ENCODE data around the gene HECW1. TPM values are rescaled to one million over a fixed set of nuclear protein-coding genes. Genes with fewer than 3 reads are reported as not detected.

The HECW1 gene
- polyA plus RNA-seq, 2 of the 4 experiments (the other 2 are of a cell fraction) = 11.3 TPM

- H3K27ac ChIP-seq = no peak overlapping the region
- ATAC-seq (no peak), FAIRE-seq (no peak), DNase-seq (ENCODE audit: low read depth in 1 of 2, low spot score in 1 of 2) (no peak)
- TF ChIP-seq FOSB (CRISPR knock-in tag; IDR thresholded peaks at IDR 0.05) (no peak), HEYL (CRISPR knock-in tag; IDR thresholded peaks at IDR 0.05) (no peak), CBX2 (IDR thresholded peaks at IDR 0.05; ENCODE audit: borderline replicate concordance, low read depth) (no peak), RAD21 (conservative IDR thresholded peaks at IDR 0.05 in 1 of 2, IDR thresholded peaks at IDR 0.05 in 1 of 2) (no peak), EHF (CRISPR knock-in tag; IDR thresholded peaks at IDR 0.05) (no peak), CTCF (IDR thresholded peaks at IDR 0.05) (no peak), ZFP36 (IDR thresholded peaks at IDR 0.05; ENCODE audit: borderline replicate concordance, partially characterized antibody) (no peak), EP300 (IDR thresholded peaks at IDR 0.05) (no peak), FOXS1 (CRISPR knock-in tag; IDR thresholded peaks at IDR 0.05) (no peak), CHD2 (IDR thresholded peaks at IDR 0.05; ENCODE audit: low read length, partially characterized antibody) (no peak)
- POLR2A ChIA-PET = no interaction called here
- H3K9me3 ChIP-seq = no peaks in the 10 kb centered on the region
- H3K4me1 ChIP-seq = no peaks in the 10 kb centered on the region
- WGBS (ENCODE audit: missing lambda C conversion rate) = 84% methylated on average over 9 of the region's 9 CpGs
- CTCF ChIA-PET = interaction anchor here (1.0 kb wide), 1 partner anchor 9 kb away, joined by 3 read pairs; no protein-coding TSS in a partner anchor
- H3K4me3 ChIP-seq = no peak overlapping the region
- H3K4me2 ChIP-seq = no peak overlapping the region
These were observed 419.3 kb downstream of the HECW1 start for GRCh38 chr7:43531700-43532099.

DNA sequence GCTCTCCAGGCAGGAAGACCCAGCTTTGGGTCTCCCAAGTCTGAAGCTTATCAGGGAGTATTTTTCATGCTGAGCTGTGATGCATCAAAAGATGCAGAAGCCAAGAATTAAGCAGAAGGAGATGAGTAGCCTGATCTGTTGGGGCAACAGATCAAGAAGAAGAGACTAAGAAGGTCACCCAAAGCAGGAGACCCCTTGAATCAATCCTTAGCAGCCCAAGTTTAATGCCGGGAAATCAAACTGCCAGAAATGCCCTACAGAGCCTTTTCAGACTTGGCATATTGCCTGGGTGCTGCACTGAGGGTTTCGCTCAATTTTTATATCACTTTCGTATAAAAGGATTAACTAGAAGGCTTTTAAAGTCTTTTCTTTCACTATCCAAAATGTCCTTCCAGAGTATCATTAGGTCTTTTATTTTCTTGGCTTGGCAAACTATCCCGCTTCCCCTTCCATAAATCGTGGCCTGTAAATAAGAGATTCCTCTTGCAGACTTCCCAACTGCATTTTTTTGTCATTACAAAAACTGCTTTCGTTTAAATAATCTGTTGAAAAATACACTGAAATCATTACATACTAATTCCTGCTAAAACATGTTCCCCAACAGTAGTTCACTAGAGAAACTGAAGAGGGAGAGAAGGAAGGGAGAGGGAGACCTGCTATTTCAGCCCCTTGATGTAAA, 421.5 kb downstream of the HECW1 start:
- FAIRE-seq (no peak), ATAC-seq (no peak), DNase-seq (ENCODE audit: low read depth in 1 of 2, low spot score in 1 of 2) (no peak)
- 84% methylated on average over 6 of the region's 6 CpGs for WGBS (ENCODE audit: missing lambda C conversion rate)
- CTCF ChIA-PET = interaction anchor here (0.6 kb wide), 1 partner anchor 16 kb away, joined by 3 read pairs; no protein-coding TSS in a partner anchor
- no peak for TF ChIP-seq HDAC2 (IDR thresholded peaks at IDR 0.05)
- POLR2A ChIA-PET = no interaction called here
- no peaks in the 10 kb centered on the region for H3K9me3 ChIP-seq
- no peak overlapping the region for H3K4me2 ChIP-seq
- H3K4me3 ChIP-seq = no peak overlapping the region
- no peak overlapping the region for H3K27ac ChIP-seq
- H3K4me1 ChIP-seq = no peaks in the 10 kb centered on the region

- no peaks in the 10 kb centered on the region for H3K9me3 ChIP-seq
- TF ChIP-seq, protein P1, sequence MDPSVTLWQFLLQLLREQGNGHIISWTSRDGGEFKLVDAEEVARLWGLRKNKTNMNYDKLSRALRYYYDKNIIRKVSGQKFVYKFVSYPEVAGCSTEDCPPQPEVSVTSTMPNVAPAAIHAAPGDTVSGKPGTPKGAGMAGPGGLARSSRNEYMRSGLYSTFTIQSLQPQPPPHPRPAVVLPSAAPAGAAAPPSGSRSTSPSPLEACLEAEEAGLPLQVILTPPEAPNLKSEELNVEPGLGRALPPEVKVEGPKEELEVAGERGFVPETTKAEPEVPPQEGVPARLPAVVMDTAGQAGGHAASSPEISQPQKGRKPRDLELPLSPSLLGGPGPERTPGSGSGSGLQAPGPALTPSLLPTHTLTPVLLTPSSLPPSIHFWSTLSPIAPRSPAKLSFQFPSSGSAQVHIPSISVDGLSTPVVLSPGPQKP (IDR thresholded peaks at IDR 0.05; ENCODE audit: low read depth, low read length) = no peak
- TF ChIP-seq RFX5 (IDR thresholded peaks at IDR 0.05) = no peak
- no peak for TF ChIP-seq HOXB13 (CRISPR knock-in tag; IDR thresholded peaks at IDR 0.05; ENCODE audit: low read depth)
- no peak for TF ChIP-seq TFCP2L1 (CRISPR knock-in tag; IDR thresholded peaks at IDR 0.05)
- TF ChIP-seq BCL3 (IDR thresholded peaks at IDR 0.05) = no peak
- TF ChIP-seq, protein P2, sequence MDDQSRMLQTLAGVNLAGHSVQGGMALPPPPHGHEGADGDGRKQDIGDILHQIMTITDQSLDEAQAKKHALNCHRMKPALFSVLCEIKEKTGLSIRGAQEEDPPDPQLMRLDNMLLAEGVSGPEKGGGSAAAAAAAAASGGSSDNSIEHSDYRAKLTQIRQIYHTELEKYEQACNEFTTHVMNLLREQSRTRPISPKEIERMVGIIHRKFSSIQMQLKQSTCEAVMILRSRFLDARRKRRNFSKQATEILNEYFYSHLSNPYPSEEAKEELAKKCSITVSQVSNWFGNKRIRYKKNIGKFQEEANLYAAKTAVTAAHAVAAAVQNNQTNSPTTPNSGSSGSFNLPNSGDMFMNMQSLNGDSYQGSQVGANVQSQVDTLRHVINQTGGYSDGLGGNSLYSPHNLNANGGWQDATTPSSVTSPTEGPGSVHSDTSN (IDR thresholded peaks at IDR 0.05) = no peak
- no peak for TF ChIP-seq RARB (CRISPR knock-in tag; IDR thresholded peaks at IDR 0.05)
- TF ChIP-seq ZSCAN20 (CRISPR knock-in tag; IDR thresholded peaks at IDR 0.05) = no peak
- no peak for TF ChIP-seq FOSL2 (IDR thresholded peaks at IDR 0.05)
- no peak for TF ChIP-seq FOSL2 (CRISPR knock-in tag; IDR thresholded peaks at IDR 0.05)
- TF ChIP-seq, protein P3, sequence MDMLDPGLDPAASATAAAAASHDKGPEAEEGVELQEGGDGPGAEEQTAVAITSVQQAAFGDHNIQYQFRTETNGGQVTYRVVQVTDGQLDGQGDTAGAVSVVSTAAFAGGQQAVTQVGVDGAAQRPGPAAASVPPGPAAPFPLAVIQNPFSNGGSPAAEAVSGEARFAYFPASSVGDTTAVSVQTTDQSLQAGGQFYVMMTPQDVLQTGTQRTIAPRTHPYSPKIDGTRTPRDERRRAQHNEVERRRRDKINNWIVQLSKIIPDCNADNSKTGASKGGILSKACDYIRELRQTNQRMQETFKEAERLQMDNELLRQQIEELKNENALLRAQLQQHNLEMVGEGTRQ (IDR thresholded peaks at IDR 0.05) = no peak
- no peak for TF ChIP-seq POLR2A (IDR thresholded peaks at IDR 0.05; ENCODE audit: low read length)
- CTCF ChIA-PET = no interaction called here
- ATAC-seq = no peak
- no peak overlapping the region for H3K4me2 ChIP-seq
- FAIRE-seq = no peak
- no peak for DNase-seq (ENCODE audit: low read depth in 1 of 2, low spot score in 1 of 2)
- no peaks in the 10 kb centered on the region for H3K4me1 ChIP-seq
- no peak overlapping the region for H3K27ac ChIP-seq
- WGBS (ENCODE audit: missing lambda C conversion rate) = 90% methylated on average over 4 of the region's 4 CpGs
- POLR2A ChIA-PET = no interaction called here
- no peak overlapping the region for H3K4me3 ChIP-seq
These were observed 422.6 kb downstream of the HECW1 start for GRCh38 chr7:43535031-43535451.
